ENCODE data around the gene FRMD4A.

GRCh38 chr10:14244147-14244546, 86.6 kb downstream of the FRMD4A start:
- TF ChIP-seq POLR2A (IDR thresholded peaks at IDR 0.05), result no peak
- TF ChIP-seq, protein P1, sequence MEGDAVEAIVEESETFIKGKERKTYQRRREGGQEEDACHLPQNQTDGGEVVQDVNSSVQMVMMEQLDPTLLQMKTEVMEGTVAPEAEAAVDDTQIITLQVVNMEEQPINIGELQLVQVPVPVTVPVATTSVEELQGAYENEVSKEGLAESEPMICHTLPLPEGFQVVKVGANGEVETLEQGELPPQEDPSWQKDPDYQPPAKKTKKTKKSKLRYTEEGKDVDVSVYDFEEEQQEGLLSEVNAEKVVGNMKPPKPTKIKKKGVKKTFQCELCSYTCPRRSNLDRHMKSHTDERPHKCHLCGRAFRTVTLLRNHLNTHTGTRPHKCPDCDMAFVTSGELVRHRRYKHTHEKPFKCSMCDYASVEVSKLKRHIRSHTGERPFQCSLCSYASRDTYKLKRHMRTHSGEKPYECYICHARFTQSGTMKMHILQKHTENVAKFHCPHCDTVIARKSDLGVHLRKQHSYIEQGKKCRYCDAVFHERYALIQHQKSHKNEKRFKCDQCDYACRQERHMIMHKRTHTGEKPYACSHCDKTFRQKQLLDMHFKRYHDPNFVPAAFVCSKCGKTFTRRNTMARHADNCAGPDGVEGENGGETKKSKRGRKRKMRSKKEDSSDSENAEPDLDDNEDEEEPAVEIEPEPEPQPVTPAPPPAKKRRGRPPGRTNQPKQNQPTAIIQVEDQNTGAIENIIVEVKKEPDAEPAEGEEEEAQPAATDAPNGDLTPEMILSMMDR (IDR thresholded peaks at IDR 0.05), result no peak

Data from heart left ventricle (tissue), 13 donors.